Thoracic aorta (tissue), 2 donors: ENCODE measurements around the gene NR4A3. TPM values are rescaled to one million over a fixed set of nuclear protein-coding genes. Genes with fewer than 3 reads are reported as not detected.

Source experiments
- ATAC-seq: fragments of 150-250 bp; one replicate; pipeline ENCODE4 v1.8.0; 2017; ENCODE audit warnings: low read depth; ENCODE audit not compliant: insufficient number of reproducible peaks, low FRiP score
- DNase-seq: peaks from one replicate; pipeline ENCODE4 v3.0.0-alpha.2; 2020; ENCODE audit warnings: low spot score
- H3K27ac ChIP-seq, 2 donors: fragments of 200-600 bp; sonication (generic); 1 replicate in 1 of 2; 2 replicates in 1 of 2; pipeline ENCODE4 v1.5.1; 2016; ENCODE audit warnings: mild to moderate bottlenecking in 2 of 2, moderate library complexity in 2 of 2
- H3K27me3 ChIP-seq: fragments of 200-600 bp; sonication (generic); replicated peaks from 2 replicates; pipeline ENCODE4 v1.6.0; 2016; ENCODE audit warnings: mild to moderate bottlenecking; ENCODE audit not compliant: insufficient read depth
- H3K36me3 ChIP-seq: fragments of 200-600 bp; sonication (generic); one replicate; pipeline ENCODE4 v1.5.1; 2016
- H3K4me1 ChIP-seq, 2 donors: fragments of 200-600 bp; sonication (generic); 1 replicate in 1 of 2; 2 replicates in 1 of 2; pipeline versions ENCODE4 v1.5.1 to v1.6.0; 2016; ENCODE audit warnings: low read depth in 2 of 2, mild to moderate bottlenecking in 1 of 2; ENCODE audit not compliant: control insufficient read depth in 1 of 2
- H3K4me3 ChIP-seq: fragments of 200-600 bp; sonication (generic); 2 replicates; pipeline ENCODE4 v1.5.1; 2016; ENCODE audit warnings: mild to moderate bottlenecking
- H3K9me3 ChIP-seq: fragments of 200-600 bp; sonication (generic); 2 replicates; pipeline ENCODE4 v1.5.1; 2016
- CTCF ChIP-seq: fragments of 200-600 bp; sonication (generic); IDR thresholded peaks from one replicate; pipeline ENCODE4 v1.5.1; 2019; ENCODE audit warnings: antibody characterized with exemption
- total RNA-seq, 2 donors: library from RNA; depleted of rRNA; stranded (reverse); fragments of >200 nt; gene quantifications; one replicate each; pipeline versions ENCODE4 v1.1.0 to v1.2.3, GENCODE V29; 2016

The NR4A3 gene
- 10 to 100 TPM in 1 of 2 donors, 1 to 10 TPM in 1; 9.7 to 36.9 TPM for total RNA-seq

- peak; percentile 52 for TF ChIP-seq CTCF
- Histone ChIP-seq H3K27me3 (no peaks in the 10 kb centered on the region), H3K4me1 (peaks cover 13 to 22% of the 10 kb centered on the region in 2 donors), H3K9me3 (no peaks in the 10 kb centered on the region), H3K27ac (peak within 1 kb of the TSS; percentile 91 to 95), H3K36me3 (no peaks in the 10 kb centered on the region), H3K4me3 (peak within 1 kb of the TSS; percentile 87)
- ATAC-seq = peak; percentile 71
- DNase-seq = peak; percentile 83
These were observed at the start of gene NR4A3 for GRCh38 chr9:99821396-99822108. Gene NR4A3 (plus strand): TSS chr9:99821885. CDS start chr9:99828043, 6,158 bp downstream.

GRCh38 chr9:99773468-99774138 is 48.1 kb upstream of the NR4A3 start:
- H3K36me3 ChIP-seq = no peaks in the 10 kb centered on the region
- no peak for TF ChIP-seq CTCF
- H3K27ac ChIP-seq = no peak overlapping the region
- no peaks in the 10 kb centered on the region for H3K4me1 ChIP-seq
- H3K27me3 ChIP-seq = no peaks in the 10 kb centered on the region
- ATAC-seq = no peak
- no peak overlapping the region for H3K4me3 ChIP-seq
- DNase-seq = no peak
- no peaks in the 10 kb centered on the region for H3K9me3 ChIP-seq

GRCh38 chr9:99778308-99778707 is 43.4 kb upstream of the NR4A3 start:
- DNase-seq (no peak), ATAC-seq (no peak)
- H3K9me3 ChIP-seq = no peaks in the 10 kb centered on the region
- no peaks in the 10 kb centered on the region for H3K27me3 ChIP-seq
- no peaks in the 10 kb centered on the region for H3K4me1 ChIP-seq
- no peak overlapping the region for H3K27ac ChIP-seq
- H3K4me3 ChIP-seq = no peak overlapping the region
- TF ChIP-seq CTCF = no peak
- H3K36me3 ChIP-seq = no peaks in the 10 kb centered on the region

GRCh38 chr9:99778836-99779235 is 42.8 kb upstream of the NR4A3 start:
- ATAC-seq = no peak

More at GRCh38 chr9:99778836-99779235, 42.8 kb upstream of the NR4A3 start:
- Histone ChIP-seq H3K27me3 (no peaks in the 10 kb centered on the region), H3K4me1 (no peaks in the 10 kb centered on the region), H3K9me3 (no peaks in the 10 kb centered on the region), H3K27ac (no peak overlapping the region), H3K36me3 (no peaks in the 10 kb centered on the region), H3K4me3 (no peak overlapping the region)
- TF ChIP-seq CTCF = no peak
- no peak for DNase-seq
